Astrocyte (in vitro differentiated cells and primary cell): Measurements from ENCODE around the gene LEMD1. TPM values are rescaled to one million over a fixed set of nuclear protein-coding genes. Genes with fewer than 3 reads are reported as not detected.

Experiments
- DNase-seq: peaks from one replicate; pipeline ENCODE4 v3.0.0-alpha.2; 2010; ENCODE audit warnings: low read depth
- FAIRE-seq: peaks from 2 replicates; lab custom pipeline; 2011; peaks lifted over from hg19 to GRCh38; lab: Jason Lieb, UNC
- H2AFZ ChIP-seq: 2 replicates; pipeline ENCODE4 v1.6.0; 2012; ENCODE audit warnings: low read depth, low read length, inconsistent platforms
- H3K27ac ChIP-seq: 2 replicates; pipeline ENCODE4 v1.5.1; 2011; ENCODE audit warnings: low read depth, low read length, inconsistent platforms
- H3K27me3 ChIP-seq: 2 replicates; pipeline ENCODE4 v1.6.0; 2011; ENCODE audit warnings: low read length, inconsistent platforms; ENCODE audit not compliant: insufficient read depth
- H3K36me3 ChIP-seq: 2 replicates; pipeline ENCODE4 v1.5.1; 2011; ENCODE audit warnings: low read length, inconsistent platforms; ENCODE audit not compliant: insufficient read depth
- H3K4me1 ChIP-seq: 2 replicates; pipeline ENCODE4 v1.5.1; 2011; ENCODE audit warnings: low read length, inconsistent platforms; ENCODE audit not compliant: insufficient read depth
- H3K4me2 ChIP-seq: 2 replicates; pipeline ENCODE4 v1.6.0; 2012; ENCODE audit warnings: low read length, inconsistent platforms
- H3K4me3 ChIP-seq: 2 replicates; pipeline ENCODE4 v1.5.1; 2011; ENCODE audit warnings: low read depth, mild to moderate bottlenecking, low read length, inconsistent platforms; ENCODE audit not compliant: insufficient read depth
- H3K79me2 ChIP-seq: 2 replicates; pipeline ENCODE4 v1.6.0; 2012; ENCODE audit warnings: mild to moderate bottlenecking, low read length, inconsistent platforms; ENCODE audit not compliant: insufficient read depth
- H3K9ac ChIP-seq: 2 replicates; pipeline ENCODE4 v1.6.0; 2012; ENCODE audit warnings: mild to moderate bottlenecking, low read length, inconsistent platforms
- H3K9me3 ChIP-seq: 2 replicates; pipeline ENCODE4 v1.5.1; 2012; ENCODE audit warnings: low read depth, mild to moderate bottlenecking, low read length, inconsistent platforms; ENCODE audit not compliant: insufficient read depth
- H4K20me1 ChIP-seq: 2 replicates; pipeline ENCODE4 v1.6.0; 2012; ENCODE audit warnings: low read length, inconsistent platforms; ENCODE audit not compliant: insufficient read depth
- H3K27ac Mint-ChIP-seq: one replicate; pipeline ENCODE4 v1.8.0; 2021; ENCODE audit warnings: mild to moderate bottlenecking, mixed read lengths; ENCODE audit not compliant: unreplicated experiment
- H3K27me3 Mint-ChIP-seq: one replicate; pipeline ENCODE4 v1.8.0; 2021; ENCODE audit warnings: low read depth, mixed read lengths; ENCODE audit not compliant: unreplicated experiment
- H3K36me3 Mint-ChIP-seq: one replicate; pipeline ENCODE4 v1.8.0; 2021; ENCODE audit warnings: low read depth, mixed read lengths; ENCODE audit not compliant: unreplicated experiment
- H3K4me1 Mint-ChIP-seq: one replicate; pipeline ENCODE4 v1.8.0; 2021; ENCODE audit warnings: low read depth, mixed read lengths; ENCODE audit not compliant: unreplicated experiment
- H3K4me3 Mint-ChIP-seq: one replicate; pipeline ENCODE4 v1.8.0; 2021; ENCODE audit warnings: mild to moderate bottlenecking, moderate library complexity, mixed read lengths; ENCODE audit not compliant: unreplicated experiment
- H3K9me3 Mint-ChIP-seq: one replicate; pipeline ENCODE4 v1.8.0; 2021; ENCODE audit warnings: mild to moderate bottlenecking, mixed read lengths; ENCODE audit not compliant: unreplicated experiment
- EZH2 ChIP-seq: IDR thresholded peaks from 2 replicates; pipeline ENCODE4 v1.6.1; 2012; ENCODE audit warnings: mild to moderate bottlenecking, low read length, inconsistent platforms; ENCODE audit not compliant: insufficient read depth
- total RNA-seq: library from RNA; stranded (reverse); gene quantifications from 2 replicates; pipeline ENCODE4 v1.2.1, GENCODE V29; 2021
- TF ChIP-seq, protein P1 (sequence below): IDR thresholded peaks from 2 replicates; pipeline ENCODE4 v1.5.1; 2011; ENCODE audit warnings: low read depth, mild to moderate bottlenecking, inconsistent platforms, low read length, moderate library complexity; ENCODE audit not compliant: insufficient read depth

The LEMD1 gene
- total RNA-seq, 1 donor from 2014 or later = 3.1 TPM

DNA sequence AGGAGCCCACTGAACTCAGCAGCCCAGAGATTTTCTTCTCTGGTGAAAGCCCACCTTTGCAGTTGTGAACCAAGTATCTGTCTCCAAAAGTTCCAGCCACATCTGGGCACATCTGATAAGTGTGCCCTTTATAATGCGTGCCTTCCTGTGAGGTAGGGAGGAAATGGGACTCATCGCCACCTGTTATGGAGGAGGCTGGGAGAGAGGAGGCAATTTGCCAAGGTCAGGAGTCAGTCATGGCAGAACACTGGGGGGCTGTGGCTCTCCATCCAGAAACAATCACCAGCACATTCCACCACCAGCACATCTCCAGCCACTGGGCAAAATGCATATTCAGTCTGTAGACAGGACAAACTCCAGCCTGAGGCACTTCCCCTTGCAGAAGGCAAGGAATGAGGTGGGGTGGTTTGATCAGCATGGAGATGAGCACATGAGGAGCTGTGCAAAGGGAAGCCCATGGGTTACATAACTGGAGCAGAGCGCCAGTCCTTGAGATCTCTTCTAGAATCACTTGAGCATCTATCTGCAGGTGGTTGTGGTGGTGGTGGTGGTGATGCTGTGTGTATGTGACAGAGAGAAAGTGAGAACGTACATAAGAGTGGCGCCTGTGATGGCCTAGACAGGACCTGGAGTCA is 15.0 kb upstream of the LEMD1 start:
- no peaks in the 10 kb centered on the region for H3K36me3 Mint-ChIP-seq
- Histone ChIP-seq H3K4me3 (no peak overlapping the region), H2AFZ (no peak overlapping the region), H3K36me3 (no peaks in the 10 kb centered on the region), H4K20me1 (peaks cover 5% of the 10 kb centered on the region), H3K4me1 (peaks cover 10% of the 10 kb centered on the region), H3K4me2 (no peak overlapping the region), H3K9me3 (no peaks in the 10 kb centered on the region), H3K79me2 (no peaks in the 10 kb centered on the region), H3K27me3 (peaks cover 28% of the 10 kb centered on the region), H3K9ac (no peak overlapping the region), H3K27ac (no peak overlapping the region)
- no peaks in the 10 kb centered on the region for H3K9me3 Mint-ChIP-seq
- H3K4me1 Mint-ChIP-seq = peaks cover 21% of the 10 kb centered on the region
- H3K27ac Mint-ChIP-seq = no peak overlapping the region
- peaks cover 20% of the 10 kb centered on the region for H3K27me3 Mint-ChIP-seq
- DNase-seq (no peak), FAIRE-seq (no peak)
- no peak overlapping the region for H3K4me3 Mint-ChIP-seq
- TF ChIP-seq, protein P1, sequence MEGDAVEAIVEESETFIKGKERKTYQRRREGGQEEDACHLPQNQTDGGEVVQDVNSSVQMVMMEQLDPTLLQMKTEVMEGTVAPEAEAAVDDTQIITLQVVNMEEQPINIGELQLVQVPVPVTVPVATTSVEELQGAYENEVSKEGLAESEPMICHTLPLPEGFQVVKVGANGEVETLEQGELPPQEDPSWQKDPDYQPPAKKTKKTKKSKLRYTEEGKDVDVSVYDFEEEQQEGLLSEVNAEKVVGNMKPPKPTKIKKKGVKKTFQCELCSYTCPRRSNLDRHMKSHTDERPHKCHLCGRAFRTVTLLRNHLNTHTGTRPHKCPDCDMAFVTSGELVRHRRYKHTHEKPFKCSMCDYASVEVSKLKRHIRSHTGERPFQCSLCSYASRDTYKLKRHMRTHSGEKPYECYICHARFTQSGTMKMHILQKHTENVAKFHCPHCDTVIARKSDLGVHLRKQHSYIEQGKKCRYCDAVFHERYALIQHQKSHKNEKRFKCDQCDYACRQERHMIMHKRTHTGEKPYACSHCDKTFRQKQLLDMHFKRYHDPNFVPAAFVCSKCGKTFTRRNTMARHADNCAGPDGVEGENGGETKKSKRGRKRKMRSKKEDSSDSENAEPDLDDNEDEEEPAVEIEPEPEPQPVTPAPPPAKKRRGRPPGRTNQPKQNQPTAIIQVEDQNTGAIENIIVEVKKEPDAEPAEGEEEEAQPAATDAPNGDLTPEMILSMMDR = no peak
- TF ChIP-seq EZH2 = no peak

DNA sequence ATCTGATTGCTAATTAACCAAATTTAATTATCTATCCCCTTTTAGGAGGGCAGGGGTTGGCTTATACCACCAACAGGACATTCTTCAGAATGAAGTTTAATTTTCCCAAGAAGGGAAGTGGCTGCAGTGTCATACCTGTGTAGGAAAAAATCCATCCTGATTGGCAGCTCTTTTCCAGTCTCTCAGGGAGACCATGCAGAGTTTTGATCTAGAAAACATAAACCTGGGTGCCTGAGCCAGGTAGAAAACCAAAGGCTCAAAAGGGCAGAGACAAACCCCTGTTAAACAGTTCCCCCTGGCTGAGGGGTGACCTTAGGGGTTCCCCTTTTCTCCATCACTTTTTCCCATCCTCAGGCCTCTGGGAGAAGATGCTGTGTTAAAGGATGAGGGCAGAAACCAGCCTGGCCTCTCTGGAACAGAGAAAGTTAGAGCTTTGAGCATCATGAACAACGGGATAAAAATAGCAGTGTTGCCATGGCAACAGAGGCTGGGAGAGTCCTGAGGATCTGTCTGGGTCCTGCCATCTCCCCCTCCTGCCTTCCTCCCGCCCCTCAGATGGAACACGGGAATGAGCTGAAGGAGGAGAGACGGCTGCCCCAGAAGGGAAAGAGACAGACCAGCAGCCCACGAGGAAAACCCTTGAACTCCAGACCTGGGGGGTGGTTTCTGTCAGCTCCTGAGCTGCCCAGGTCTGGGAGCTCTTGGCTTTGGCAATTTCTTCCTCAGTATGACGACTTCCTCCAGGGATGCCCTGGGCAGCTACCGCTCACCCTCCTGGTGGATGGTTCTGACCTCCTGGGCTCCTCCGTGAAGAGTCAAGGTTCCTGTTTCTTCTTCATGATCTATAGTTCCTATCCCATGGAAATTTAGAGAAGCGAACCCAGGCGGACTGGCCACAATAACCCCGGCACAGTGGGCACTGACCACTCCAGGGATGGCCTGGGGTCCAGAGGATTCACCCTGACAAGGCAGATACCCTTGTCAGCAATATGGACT is 14.0 kb upstream of the LEMD1 start:
- H3K4me1 ChIP-seq = peaks cover 5% of the 10 kb centered on the region
- H3K9ac ChIP-seq = no peak overlapping the region
- H3K36me3 ChIP-seq = no peaks in the 10 kb centered on the region
- H3K4me2 ChIP-seq = no peak overlapping the region
- Mint-ChIP-seq H3K36me3 (no peaks in the 10 kb centered on the region), H3K9me3 (no peaks in the 10 kb centered on the region), H3K27me3 (peaks cover 22% of the 10 kb centered on the region), H3K4me3 (no peak overlapping the region), H3K4me1 (peaks cover 14% of the 10 kb centered on the region), H3K27ac (no peak overlapping the region)
- H3K27me3 ChIP-seq = peaks cover 28% of the 10 kb centered on the region
- no peak overlapping the region for H3K27ac ChIP-seq
- TF ChIP-seq EZH2 = no peak
- TF ChIP-seq, protein P1 = no peak
- DNase-seq = no peak
- H3K79me2 ChIP-seq = no peaks in the 10 kb centered on the region
- no peak overlapping the region for H2AFZ ChIP-seq
- no peak overlapping the region for H3K4me3 ChIP-seq
- FAIRE-seq = no peak
- H3K9me3 ChIP-seq = no peaks in the 10 kb centered on the region
- peaks cover 4% of the 10 kb centered on the region for H4K20me1 ChIP-seq
